Body of pancreas (tissue), 4 donors: ENCODE measurements around the gene SYNE1.

Experiments used
- CTCF ChIP-seq, 7 experiments: fragments of 450-650 bp in 4 of 7; fragments of 200-600 bp in 3 of 7; sonication (generic) in 3 of 7; IDR thresholded peaks; one replicate each; pipeline ENCODE4 v1.5.1; 2016 to 2019; ENCODE audit warnings: antibody characterized with exemption in 7 of 7
- POLR2A ChIP-seq, 3 donors: fragments of 450-650 bp; IDR thresholded peaks; one replicate each; pipeline ENCODE4 v1.6.1; 2016; ENCODE audit warnings: antibody characterized with exemption in 3 of 3, mild to moderate bottlenecking in 2 of 3

GRCh38 chr6:152096863-152097496, 540.2 kb downstream of the SYNE1 start:
- no peak for TF ChIP-seq POLR2A (IDR thresholded peaks at IDR 0.05)
- TF ChIP-seq CTCF (IDR thresholded peaks at IDR 0.05), result no peak
